Measurements from ENCODE around the gene IRF4. TPM values are rescaled to one million over a fixed set of nuclear protein-coding genes. Genes with fewer than 3 reads are reported as not detected.

Gene IRF4
- total RNA-seq, 4 donors from 2014 or later, result 4.5 to 17.0 (median 10.1) TPM

- TF ChIP-seq CTCF (IDR thresholded peaks at IDR 0.05; ENCODE audit: low read depth), result no peak
These were observed 9.9 kb downstream of the IRF4 start for GRCh38 chr6:401239-401993.

- TF ChIP-seq CTCF (IDR thresholded peaks at IDR 0.05; ENCODE audit: low read depth), result no peak
These were observed 10.6 kb downstream of the IRF4 start for GRCh38 chr6:401994-402640.

GRCh38 chr6:402901-403658, 11.5 kb downstream of the IRF4 start:
- TF ChIP-seq CTCF (IDR thresholded peaks at IDR 0.05; ENCODE audit: low read depth), result no peak

- TF ChIP-seq CTCF (IDR thresholded peaks at IDR 0.05; ENCODE audit: low read depth), result no peak
These were observed 12.4 kb downstream of the IRF4 start for GRCh38 chr6:403659-404655.

GRCh38 chr6:404685-405423, 13.3 kb downstream of the IRF4 start:
- TF ChIP-seq CTCF (IDR thresholded peaks at IDR 0.05; ENCODE audit: low read depth), result no peak

GRCh38 chr6:408148-408547, 16.6 kb downstream of the IRF4 start:
- no peak for TF ChIP-seq CTCF (IDR thresholded peaks at IDR 0.05; ENCODE audit: low read depth)

Data from subcutaneous adipose tissue (tissue), 4 donors.